ENCODE results near the gene NATD1.

NATD1 gene

DNA sequence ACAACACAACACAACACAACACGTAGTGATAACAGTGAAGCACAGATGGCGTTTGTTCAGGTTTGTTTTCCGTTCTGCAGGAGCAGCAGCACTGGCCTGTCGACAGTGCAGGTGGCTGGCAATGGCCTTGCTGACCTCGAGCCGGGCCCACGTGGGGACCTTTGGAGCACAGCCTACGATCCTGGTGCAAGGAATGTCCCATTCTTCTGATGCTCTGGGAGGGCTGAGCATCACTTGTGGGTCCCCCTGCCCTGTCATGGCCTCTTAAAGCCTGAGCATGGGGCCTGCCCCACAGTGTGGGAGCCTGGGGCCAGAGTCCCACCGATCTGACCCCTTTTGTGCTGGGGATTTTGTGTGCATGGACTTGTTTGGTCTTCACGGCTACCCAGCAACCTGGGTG is 38.1 kb upstream of the NATD1 start:
- FAIRE-seq, result no peak
- no peak for DNase-seq (ENCODE audit: insufficient read length, low spot score)

- no peak for DNase-seq (ENCODE audit: insufficient read length, low spot score)
- no peak for FAIRE-seq
Observed at GRCh38 chr17:21289902-21290571, 36.8 kb upstream of the NATD1 start.

DNA sequence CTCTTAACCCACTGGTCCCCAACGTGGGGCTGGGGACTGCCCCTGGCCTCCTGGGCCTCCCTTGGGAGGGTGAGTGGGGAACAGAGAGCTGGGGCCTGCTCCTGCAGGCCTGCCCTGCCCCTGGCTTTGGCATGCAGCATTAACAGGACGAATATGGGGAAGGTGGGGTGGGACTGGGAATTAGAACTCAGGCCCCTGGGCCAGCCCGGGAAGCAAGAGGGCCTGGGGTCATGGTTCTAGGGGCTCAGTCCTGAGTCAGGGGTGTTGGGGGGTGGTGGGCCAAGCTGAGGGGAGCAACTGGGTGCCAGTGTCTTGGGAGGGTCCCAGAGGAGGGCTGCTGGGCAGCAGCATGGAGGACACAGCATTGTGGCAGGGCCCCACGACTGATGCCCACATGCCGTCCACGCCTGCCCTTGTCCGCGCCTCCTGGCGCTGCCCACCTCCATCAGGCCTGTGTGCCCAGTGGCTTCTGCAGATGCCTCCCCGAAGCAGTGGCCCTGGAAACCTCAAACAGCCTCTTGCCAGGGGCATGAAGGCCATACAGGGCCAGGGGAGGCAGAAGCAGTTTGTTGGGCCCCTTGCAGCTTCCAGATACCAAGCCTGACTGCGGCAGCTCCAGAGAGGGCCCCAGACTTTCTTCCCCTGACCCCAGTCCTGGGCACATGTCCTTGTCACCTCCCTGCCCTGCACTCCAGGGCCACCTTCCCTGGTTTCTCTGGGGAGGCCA is 36.1 kb upstream of the NATD1 start:
- FAIRE-seq, result no peak
- DNase-seq (ENCODE audit: insufficient read length, low spot score), result no peak

DNA sequence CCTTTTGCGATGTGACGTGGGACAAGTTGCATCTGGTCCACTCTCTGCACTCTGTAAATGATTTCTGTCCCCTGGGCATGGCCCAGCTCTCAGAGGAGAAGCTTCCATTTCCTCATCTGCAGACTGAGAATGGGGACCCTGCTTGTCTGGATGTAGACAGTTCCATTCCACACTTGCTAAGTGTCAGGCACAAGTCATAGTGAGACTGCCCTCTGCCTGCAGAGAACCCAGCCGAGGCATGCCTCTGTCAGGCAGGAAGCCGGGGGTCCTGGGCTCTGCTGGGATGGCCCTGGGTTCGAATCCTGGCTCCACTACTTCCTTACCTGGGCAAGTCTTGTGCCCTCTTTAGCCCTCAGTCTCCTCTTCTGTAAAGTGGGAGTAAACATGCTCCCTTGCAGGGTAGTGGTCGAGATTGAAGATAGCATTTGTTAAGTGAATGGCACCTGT is 35.4 kb upstream of the NATD1 start:
- peak; percentile 92 for FAIRE-seq
- peak; percentile 62 for DNase-seq (ENCODE audit: insufficient read length, low spot score)

DNA sequence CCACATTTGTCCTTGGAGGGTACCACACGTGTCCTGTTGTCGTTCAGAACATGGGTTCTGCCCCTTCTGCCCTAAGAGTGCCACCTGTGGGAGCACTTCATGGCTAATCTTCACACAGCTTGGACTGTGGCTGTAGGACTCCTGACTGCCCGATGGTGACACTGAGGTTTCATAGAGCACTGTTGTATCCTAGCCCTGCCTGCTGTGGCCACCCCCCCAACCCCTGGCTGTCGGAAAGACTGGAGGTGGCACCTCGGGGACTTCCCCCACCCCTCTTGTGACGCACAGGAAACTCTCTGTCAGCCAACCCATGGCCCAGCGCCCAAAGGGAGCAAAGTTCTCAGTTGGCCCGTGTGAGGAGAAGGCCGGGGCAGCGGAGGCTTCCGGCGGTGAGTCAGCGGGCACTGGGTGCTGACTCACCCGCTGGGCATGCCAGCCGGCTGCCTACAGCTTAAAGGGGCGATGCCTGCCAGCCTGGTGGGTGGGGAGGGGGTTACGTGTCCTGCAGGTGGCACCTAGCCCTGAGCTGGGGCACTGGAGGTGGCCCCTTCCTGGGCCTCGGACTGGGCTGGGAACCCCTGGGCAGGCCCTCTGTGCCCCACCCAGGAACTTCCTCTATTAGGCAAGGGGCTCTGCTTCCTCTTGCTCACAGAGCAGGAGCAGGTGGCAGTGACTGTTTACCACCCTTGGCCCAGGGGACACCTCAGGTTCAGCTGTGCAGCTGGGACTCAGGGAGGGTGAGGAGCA is 34.7 kb upstream of the NATD1 start:
- FAIRE-seq (peak; percentile 98), DNase-seq (ENCODE audit: insufficient read length, low spot score) (peak; percentile 65)

DNA sequence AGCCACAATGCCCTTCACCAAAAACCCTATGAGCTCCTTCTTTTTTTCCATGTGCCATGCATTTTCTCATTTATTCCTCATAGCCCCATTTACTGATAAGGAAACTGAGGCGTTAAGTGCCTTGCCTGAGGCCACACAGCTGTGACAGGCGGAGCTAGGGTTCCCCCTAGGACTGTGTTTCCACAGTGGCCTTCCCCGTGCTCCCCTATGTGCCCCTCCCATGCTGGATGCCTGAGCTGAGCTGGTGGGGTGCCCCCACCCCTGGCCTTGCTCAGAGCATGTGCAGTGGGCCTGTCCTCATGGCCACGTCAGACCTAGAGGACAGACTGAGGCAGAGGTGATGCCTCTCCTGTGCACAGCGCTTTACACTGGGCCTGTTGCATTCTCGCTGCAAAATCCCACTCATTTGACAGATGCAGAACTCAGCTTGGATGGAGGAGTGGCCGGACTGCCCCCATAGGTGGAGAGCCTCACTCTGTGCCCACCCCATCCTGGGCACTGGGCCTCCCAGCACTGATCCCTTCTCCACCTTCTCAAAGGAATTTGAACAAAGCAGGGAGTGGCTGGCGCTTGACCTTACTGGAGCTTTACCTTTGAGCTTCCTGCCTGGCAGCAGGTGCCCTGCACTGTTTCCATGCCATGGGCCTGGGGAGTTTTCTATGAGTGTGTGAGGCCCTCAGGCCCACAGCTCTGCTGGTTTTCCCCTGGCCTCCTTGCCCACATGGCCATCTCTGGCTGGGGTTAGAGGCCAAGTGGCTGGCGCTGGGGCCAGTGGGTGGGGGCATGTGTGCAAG is 33.9 kb upstream of the NATD1 start:
- FAIRE-seq, result peak; percentile 47

DNA sequence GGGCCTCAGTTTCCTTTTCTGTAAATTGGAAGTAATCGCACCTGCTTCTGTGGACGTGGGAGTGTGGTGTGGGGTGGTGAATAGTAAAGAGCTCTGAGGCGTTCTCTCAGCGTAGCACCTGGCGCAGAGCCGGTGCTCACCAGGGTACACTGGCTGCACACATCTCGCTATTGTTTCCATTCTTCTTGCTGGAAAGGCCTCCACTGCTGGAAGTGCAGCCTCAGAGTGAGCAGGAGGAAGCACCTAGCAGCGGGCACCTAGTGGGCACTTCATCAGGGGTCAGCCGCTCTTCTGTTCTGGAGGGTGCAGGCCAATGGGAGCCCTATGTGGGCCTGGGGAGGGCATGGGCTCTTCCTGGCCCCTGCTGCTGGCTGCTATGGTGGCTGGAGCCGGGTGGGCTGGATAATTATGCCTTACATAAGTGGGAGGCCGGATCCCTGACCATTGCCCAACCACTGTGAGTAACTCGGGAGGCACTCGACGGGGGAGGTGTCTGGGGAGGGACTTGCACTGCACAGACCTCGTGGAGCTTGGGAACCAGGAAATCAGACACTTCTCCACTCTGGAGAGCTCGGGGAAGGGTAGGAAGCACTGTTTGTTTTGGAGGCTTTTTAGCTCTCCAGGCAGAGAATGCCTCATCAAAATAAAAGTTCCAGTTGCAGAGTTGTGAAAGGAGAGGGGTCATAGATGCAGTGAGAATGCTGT is 33.0 kb upstream of the NATD1 start:
- FAIRE-seq (peak; percentile 91), DNase-seq (ENCODE audit: insufficient read length, low spot score) (no peak)

More for the DNA sequence above, 33.9 kb upstream of the NATD1 start:
- no peak for DNase-seq (ENCODE audit: insufficient read length, low spot score)

DNA sequence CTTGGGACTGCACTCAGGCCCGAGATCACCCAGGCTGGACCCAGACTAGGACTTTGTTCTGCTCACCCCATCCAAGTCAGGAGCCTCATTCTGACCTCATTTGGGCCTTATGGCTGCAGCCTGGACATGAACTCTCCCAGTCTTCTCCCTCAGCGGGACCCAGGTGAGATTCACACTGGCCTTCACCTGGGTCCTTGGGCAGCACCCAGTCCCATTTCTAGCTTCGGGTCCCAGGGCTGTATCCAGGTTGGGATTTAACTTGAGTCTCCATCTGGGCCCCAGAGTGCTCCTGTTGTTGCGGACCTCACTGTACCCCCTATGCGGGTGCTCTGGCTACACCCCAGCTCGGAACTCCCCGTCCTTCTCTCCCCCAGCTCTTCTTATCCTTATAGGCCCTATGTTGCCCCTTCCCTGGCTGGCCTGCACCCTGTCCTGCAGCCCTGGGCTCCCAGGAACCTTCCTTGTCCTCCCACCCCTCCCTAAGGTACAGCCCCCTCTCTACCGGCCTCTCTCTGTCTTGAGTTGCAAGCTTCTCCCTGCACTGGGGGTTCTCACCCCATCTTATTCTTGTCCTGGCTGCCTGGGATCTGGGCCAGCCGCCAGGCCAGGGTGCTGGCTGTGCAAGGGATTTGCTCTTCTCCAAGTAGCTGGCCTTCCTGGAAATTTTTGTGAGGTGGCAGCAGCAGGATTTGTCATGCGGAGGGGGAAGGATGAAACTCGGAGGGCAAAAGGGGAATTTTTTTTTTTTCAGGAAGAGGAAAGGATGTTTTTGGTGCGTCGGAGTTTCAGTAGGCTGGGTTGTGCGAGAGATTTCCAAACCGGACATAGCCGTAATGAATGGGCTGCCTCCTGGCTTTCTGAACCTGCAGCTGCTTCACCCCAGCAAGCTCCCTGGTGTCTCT is 32.2 kb upstream of the NATD1 start:
- DNase-seq (ENCODE audit: insufficient read length, low spot score) (no peak), FAIRE-seq (peak; percentile 58)

DNA sequence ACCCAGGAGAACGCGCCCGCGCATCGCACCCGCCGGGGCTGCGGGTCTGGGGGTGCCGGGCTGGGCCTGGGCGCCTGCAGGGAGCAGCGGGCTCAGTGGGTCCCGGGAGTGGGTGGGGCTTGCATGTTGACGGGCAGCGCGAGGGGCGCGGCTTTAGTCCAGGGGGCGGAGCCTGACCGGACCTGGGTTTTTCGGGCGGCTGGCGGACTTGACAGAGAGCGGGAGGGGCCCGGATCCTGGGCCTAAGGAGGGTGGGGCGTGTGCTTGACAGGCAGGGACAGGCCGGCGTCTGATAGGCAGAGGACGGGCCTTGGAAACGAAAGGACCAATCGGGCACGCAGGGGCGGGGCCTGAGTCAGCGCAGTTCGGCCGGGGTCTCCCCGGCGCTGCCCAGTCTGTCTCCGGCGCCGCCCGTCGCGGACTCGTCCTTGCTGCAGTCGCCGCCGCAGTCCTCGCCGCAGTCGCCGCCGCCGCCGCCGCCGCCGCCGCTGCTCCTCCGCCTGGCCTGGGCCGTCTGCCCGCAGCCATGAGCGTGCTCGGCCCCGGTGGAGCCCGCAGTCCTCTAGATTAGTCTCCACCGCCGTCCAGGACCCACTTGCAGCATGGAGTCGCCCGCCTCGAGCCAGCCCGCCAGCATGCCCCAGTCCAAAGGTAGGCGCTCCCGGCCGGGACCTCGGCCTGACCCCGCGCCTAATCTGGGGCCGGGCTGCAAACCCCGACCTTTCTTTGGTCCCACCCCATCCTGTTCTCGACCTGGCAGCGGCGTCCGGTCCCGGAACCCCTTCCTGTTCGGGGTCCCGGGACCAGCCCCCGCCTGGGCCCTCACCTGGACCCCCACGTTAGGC is 31.3 kb upstream of the NATD1 start, which contains the start of gene MAP2K3:
TSS of gene MAP2K3 (plus strand) at position 393 of the 845 bp plus-strand sequence. CDS start at position 603, 210 bp downstream.
- peak; percentile 95 for DNase-seq (ENCODE audit: insufficient read length, low spot score)
- FAIRE-seq, result peak; percentile 91

GRCh38 chr17:21283482-21284318 is 30.5 kb upstream of the NATD1 start:
- no peak for DNase-seq (ENCODE audit: insufficient read length, low spot score)
- FAIRE-seq, result no peak

- no peak for FAIRE-seq
- DNase-seq (ENCODE audit: insufficient read length, low spot score), result no peak
Observed at GRCh38 chr17:21282850-21283249, 29.6 kb upstream of the NATD1 start.

GRCh38 chr17:21282231-21282630 is 29.0 kb upstream of the NATD1 start:
- no peak for DNase-seq (ENCODE audit: insufficient read length, low spot score)
- no peak for FAIRE-seq

DNA sequence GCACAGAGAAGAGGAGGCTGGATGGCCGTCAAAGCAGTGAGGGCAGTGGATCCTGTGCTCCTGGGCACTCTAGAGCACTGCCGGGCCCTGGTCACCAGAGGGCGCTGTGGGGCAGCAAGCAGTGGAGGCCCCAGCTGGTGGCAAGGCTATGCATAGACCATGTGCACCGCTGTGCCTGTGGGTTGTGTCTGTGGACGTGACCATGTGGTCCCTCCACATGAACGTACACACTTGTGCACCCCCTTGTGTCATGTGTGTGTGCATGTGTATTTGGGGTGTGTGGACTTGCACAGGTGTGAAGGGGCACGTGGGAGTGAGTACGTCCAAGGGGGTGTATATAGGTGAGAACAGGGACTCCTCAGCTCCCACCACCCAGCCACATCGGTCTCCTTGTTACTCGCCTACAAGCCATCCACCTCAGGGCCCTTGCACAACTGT is 26.9 kb upstream of the NATD1 start:
- DNase-seq (ENCODE audit: insufficient read length, low spot score) (peak; percentile 76), FAIRE-seq (peak; percentile 79)

GRCh38 chr17:21279582-21279981 is 26.4 kb upstream of the NATD1 start:
- no peak for FAIRE-seq

DNA sequence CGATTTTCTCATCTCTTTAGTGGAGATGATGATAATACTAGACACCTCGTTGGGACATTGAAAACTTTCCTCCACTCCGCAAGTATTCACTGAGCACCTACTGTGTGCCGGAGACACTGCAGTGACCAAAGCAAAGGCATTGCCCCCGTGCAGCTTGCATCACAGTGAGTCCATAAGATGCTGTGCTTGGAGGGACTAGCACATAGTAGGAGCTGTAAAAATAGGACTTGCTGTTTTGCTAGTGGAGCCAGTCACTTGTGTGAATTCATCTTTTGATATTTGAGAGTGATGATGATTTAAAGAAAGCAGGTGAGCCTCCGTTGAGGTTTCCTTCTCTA is 26.0 kb upstream of the NATD1 start:
- FAIRE-seq, result no peak
- DNase-seq (ENCODE audit: insufficient read length, low spot score), result no peak

More at GRCh38 chr17:21279582-21279981, 26.4 kb upstream of the NATD1 start:
- no peak for DNase-seq (ENCODE audit: insufficient read length, low spot score)

DNA sequence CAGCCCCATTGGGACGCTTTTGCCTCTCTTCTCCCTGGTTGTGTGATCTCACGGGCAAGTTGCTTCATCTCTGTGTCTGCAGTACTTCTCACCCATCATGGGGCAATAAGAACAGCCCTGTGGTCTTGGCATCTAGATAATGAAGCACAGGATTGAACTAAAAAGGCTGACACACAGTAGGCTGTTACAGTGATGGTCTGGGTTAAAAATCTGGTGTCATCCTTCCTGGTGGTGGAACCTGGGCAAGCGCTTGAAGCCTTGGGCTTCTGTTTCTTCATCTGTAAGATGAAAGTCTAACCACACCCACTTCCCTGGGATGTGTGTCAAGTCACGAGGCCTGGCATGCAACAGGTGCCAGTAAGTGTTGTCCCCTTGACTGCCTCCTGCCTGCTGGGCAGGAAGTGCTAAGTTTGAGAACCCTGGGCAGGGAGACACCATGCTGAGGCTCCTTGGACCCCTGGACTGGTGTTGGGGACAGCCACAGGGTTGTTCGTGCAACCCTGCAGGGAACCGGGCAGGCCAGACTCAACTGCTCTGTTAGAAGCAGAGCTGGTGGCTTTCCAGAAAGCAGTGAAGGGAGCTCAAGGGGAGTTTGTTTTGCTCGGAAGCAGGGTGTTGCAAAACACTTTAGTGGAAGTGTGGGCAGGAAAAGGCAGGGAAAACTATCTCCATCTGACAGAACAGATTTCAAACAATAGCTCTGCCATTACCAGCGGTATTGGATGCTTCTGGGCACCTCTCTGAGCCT is 25.4 kb upstream of the NATD1 start:
- no peak for FAIRE-seq
- DNase-seq (ENCODE audit: insufficient read length, low spot score), result no peak

- DNase-seq (ENCODE audit: insufficient read length, low spot score), result no peak
- no peak for FAIRE-seq
Observed at GRCh38 chr17:21277332-21277731, 24.1 kb upstream of the NATD1 start.
